Body of pancreas (tissue), 4 donors: ENCODE measurements around the gene ATPAF2. TPM values are rescaled to one million over a fixed set of nuclear protein-coding genes. Genes with fewer than 3 reads are reported as not detected.

Experiments used
- ATAC-seq: fragments of 150-250 bp; one replicate; pipeline ENCODE4 v1.9.1; 2016
- DNase-seq, 4 donors: peaks; one replicate each; pipeline ENCODE4 v3.0.0-alpha.2; 2019
- H3K27ac ChIP-seq, 4 donors: fragments of 200-600 bp; sonication (generic); 1 replicate in 3 of 4; 2 replicates in 1 of 4; pipeline versions ENCODE4 v1.5.1 to v1.6.1; 2016 to 2019; ENCODE audit warnings: mild to moderate bottlenecking in 1 of 4, mixed read lengths in 1 of 4, moderate library complexity in 1 of 4
- H3K27me3 ChIP-seq, 2 donors: fragments of 200-600 bp; sonication (generic); one replicate each; pipeline ENCODE4 v1.6.0; 2016; ENCODE audit warnings: mild to moderate bottlenecking in 1 of 2
- H3K36me3 ChIP-seq, 2 donors: fragments of 200-600 bp; sonication (generic); replicated peaks in 1 of 2; 2 replicates each; pipeline ENCODE4 v1.5.1; 2016; ENCODE audit warnings: low read depth in 2 of 2; ENCODE audit not compliant: insufficient read depth in 1 of 2
- H3K4me1 ChIP-seq: fragments of 200-600 bp; sonication (generic); one replicate; pipeline ENCODE4 v1.6.0; 2016
- H3K4me3 ChIP-seq, 2 donors: fragments of 200-600 bp; sonication (generic); 1 replicate in 1 of 2; 2 replicates in 1 of 2; pipeline ENCODE4 v1.5.1; 2016 to 2019
- H3K9me3 ChIP-seq, 3 donors: fragments of 200-600 bp; sonication (generic); 1 replicate in 2 of 3; 2 replicates in 1 of 3; pipeline ENCODE4 v1.5.1; 2016
- CTCF ChIP-seq, 7 experiments: fragments of 450-650 bp in 4 of 7; fragments of 200-600 bp in 3 of 7; sonication (generic) in 3 of 7; IDR thresholded peaks; one replicate each; pipeline ENCODE4 v1.5.1; 2016 to 2019; ENCODE audit warnings: antibody characterized with exemption in 7 of 7
- POLR2A ChIP-seq, 3 donors: fragments of 450-650 bp; IDR thresholded peaks; one replicate each; pipeline ENCODE4 v1.6.1; 2016; ENCODE audit warnings: antibody characterized with exemption in 3 of 3, mild to moderate bottlenecking in 2 of 3
- WGBS, 2 donors: methylation state at CpG; one replicate each; pipeline ENCODE4 v1.1.5; 2017; 5-methylcytosine and 5-hydroxymethylcytosine counted together
- intact Hi-C: fragments of 100-400 bp; cut with DNase I; formaldehyde crosslinking; loops from one replicate; pipeline ENCODE4 v1.15.1; 2023
- total RNA-seq, 2 donors: library from RNA; depleted of rRNA; stranded (reverse); fragments of >200 nt; gene quantifications; one replicate each; pipeline ENCODE4 v1.1.0, GENCODE V29; 2016

ATPAF2 gene
- total RNA-seq, 2 donors from 2014 or later: 10.9 to 34.3 TPM

DNA sequence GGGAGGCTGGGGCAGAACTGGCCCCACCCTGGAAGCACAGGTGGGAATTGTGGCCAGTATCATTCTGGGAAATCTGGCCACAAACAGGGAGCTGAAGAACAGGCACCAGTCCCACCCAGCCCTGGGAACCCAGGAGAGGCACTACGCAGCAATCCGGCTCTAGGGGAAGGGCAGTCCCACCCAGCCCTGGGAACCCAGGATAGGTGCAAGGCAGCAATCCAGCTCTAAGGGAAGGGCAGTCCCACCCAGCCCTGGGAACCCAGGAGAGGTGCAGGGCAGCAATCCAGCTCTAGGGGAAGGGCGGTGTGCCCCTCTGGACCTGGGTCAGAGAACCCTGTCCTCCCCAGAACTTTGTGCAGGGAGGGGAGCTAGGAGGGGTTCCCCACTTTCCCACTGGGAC, 59.2 kb downstream of the ATPAF2 start:
- intact Hi-C loops: no loop called here
- H3K27me3 ChIP-seq: no peaks in the 10 kb centered on the region
- no peak overlapping the region for H3K27ac ChIP-seq
- no peaks in the 10 kb centered on the region for H3K9me3 ChIP-seq
- WGBS, 2 donors: 83 to 85% methylated on average over 2 to 3 of the region's 3 CpGs
- no peaks in the 10 kb centered on the region for H3K36me3 ChIP-seq
- DNase-seq (no peak), ATAC-seq (no peak)
- H3K4me3 ChIP-seq: no peak overlapping the region
- TF ChIP-seq POLR2A (IDR thresholded peaks at IDR 0.05) (no peak), CTCF (IDR thresholded peaks at IDR 0.05) (no peak)
- no peaks in the 10 kb centered on the region for H3K4me1 ChIP-seq

DNA sequence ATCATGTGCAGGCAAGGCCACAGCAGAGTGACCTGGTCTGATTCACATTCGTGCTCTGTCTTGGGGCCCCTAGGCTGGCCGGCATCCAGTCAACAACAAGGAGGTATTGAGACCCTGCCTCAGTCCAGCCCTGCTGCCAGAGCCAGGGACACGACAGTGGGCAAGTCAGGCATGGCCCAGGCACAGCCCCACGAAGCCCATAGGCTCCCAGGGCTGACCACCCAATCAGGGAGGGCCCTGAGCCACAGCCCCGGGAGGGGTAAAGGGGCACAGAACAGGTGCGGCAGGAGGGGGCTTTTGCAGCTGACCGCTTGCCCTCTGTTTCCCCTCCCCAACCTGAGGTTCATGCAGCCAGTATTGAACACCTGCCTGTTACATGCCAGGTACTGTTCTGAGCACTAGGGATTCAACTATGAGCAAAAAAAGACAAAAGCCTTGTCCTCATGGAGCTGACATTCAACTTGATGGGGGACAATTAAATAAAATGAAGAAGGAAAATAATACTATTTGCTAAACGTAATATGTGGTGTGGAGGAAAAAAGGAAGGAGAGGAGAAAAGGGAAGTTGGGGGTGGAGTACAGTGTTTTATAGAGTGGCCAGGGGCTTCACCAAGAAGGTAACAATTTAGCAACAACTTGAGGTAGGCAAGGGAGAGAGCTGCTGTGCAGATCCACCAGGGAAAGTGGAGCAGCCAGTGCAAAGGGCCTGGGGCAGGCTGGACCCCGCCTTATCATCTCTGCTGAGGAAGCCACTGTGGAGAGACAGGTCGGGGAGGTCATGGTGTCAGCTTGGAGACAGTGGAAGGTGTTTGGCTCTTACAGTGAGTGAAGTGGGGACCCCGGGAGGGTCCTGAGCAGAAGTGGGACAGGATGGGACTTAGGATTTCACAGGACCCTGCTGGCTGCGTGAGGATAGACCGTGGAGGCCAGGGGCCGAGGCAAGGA, 60.2 kb downstream of the ATPAF2 start:
- H3K27ac ChIP-seq: no peak overlapping the region
- 70 to 87% methylated on average over 4 to 14 of the region's 14 CpGs for WGBS, 2 donors
- H3K4me3 ChIP-seq: no peak overlapping the region
- H3K4me1 ChIP-seq: no peaks in the 10 kb centered on the region
- DNase-seq (no peak), ATAC-seq (no peak)
- intact Hi-C loops: no loop called here
- H3K27me3 ChIP-seq: no peaks in the 10 kb centered on the region
- H3K9me3 ChIP-seq: no peaks in the 10 kb centered on the region
- no peaks in the 10 kb centered on the region for H3K36me3 ChIP-seq
- TF ChIP-seq CTCF (IDR thresholded peaks at IDR 0.05): no peak
- no peak for TF ChIP-seq POLR2A (IDR thresholded peaks at IDR 0.05)

GRCh38 chr17:17976931-17977570, 61.9 kb downstream of the ATPAF2 start:
- H3K9me3 ChIP-seq: no peaks in the 10 kb centered on the region
- no peak overlapping the region for H3K27ac ChIP-seq
- no peak for ATAC-seq
- peaks cover 5% of the 10 kb centered on the region for H3K4me1 ChIP-seq
- H3K4me3 ChIP-seq: no peak overlapping the region
- TF ChIP-seq POLR2A (IDR thresholded peaks at IDR 0.05) (no peak), CTCF (IDR thresholded peaks at IDR 0.05) (no peak)
- DNase-seq: no peak
- H3K27me3 ChIP-seq: no peaks in the 10 kb centered on the region
- no peaks in the 10 kb centered on the region for H3K36me3 ChIP-seq
- intact Hi-C loops: no loop called here
- 73 to 86% methylated on average over 8 to 10 of the region's 10 CpGs for WGBS, 2 donors

GRCh38 chr17:17975436-17975835, 63.5 kb downstream of the ATPAF2 start:
- intact Hi-C loops: no loop called here
- no peaks in the 10 kb centered on the region for H3K36me3 ChIP-seq
- TF ChIP-seq POLR2A (IDR thresholded peaks at IDR 0.05) (no peak), CTCF (IDR thresholded peaks at IDR 0.05) (no peak)
- H3K27me3 ChIP-seq: no peaks in the 10 kb centered on the region
- H3K4me3 ChIP-seq: no peak overlapping the region
- no peak for DNase-seq
- no peaks in the 10 kb centered on the region for H3K9me3 ChIP-seq
- WGBS, 2 donors: 64 to 68% methylated on average over 8 of the region's 8 CpGs
- peaks cover 16% of the 10 kb centered on the region for H3K4me1 ChIP-seq
- no peak overlapping the region for H3K27ac ChIP-seq
- ATAC-seq: no peak
